ENCODE results near the gene ADD2.
A peak's percentile ranks its signal among the peaks of the same experiment; 100 is the strongest.

ADD2 gene

GRCh38 chr2:70772486-70773155 is 4.6 kb upstream of the ADD2 start:
- H3K9me3 Mint-ChIP-seq, result peaks cover 5% of the 10 kb centered on the region
- H3K27me3 Mint-ChIP-seq (ENCODE audit: low read depth), result peaks cover 62% of the 10 kb centered on the region
- peaks cover 12% of the 10 kb centered on the region for H3K4me1 Mint-ChIP-seq (ENCODE audit: low read depth)
- peaks cover 2% of the 10 kb centered on the region for H3K36me3 Mint-ChIP-seq (ENCODE audit: low read depth)
- H3K4me3 Mint-ChIP-seq, result no peak overlapping the region
- H3K27ac Mint-ChIP-seq, result no peak overlapping the region

- peaks cover 18% of the 10 kb centered on the region for H3K4me1 Mint-ChIP-seq (ENCODE audit: low read depth)
- no peak overlapping the region for H3K4me3 Mint-ChIP-seq
- peaks cover 4% of the 10 kb centered on the region for H3K36me3 Mint-ChIP-seq (ENCODE audit: low read depth)
- no peak overlapping the region for H3K27ac Mint-ChIP-seq
- peaks cover 5% of the 10 kb centered on the region for H3K9me3 Mint-ChIP-seq
- peaks cover 63% of the 10 kb centered on the region for H3K27me3 Mint-ChIP-seq (ENCODE audit: low read depth)
Observed at GRCh38 chr2:70771446-70771845, 3.4 kb upstream of the ADD2 start.

GRCh38 chr2:70769450-70769849 is 1.4 kb upstream of the ADD2 start:
- peaks cover 23% of the 10 kb centered on the region for H3K4me1 Mint-ChIP-seq (ENCODE audit: low read depth)
- no peak overlapping the region for H3K27ac Mint-ChIP-seq
- peaks cover 5% of the 10 kb centered on the region for H3K9me3 Mint-ChIP-seq
- H3K36me3 Mint-ChIP-seq (ENCODE audit: low read depth), result peaks cover 5% of the 10 kb centered on the region
- H3K27me3 Mint-ChIP-seq (ENCODE audit: low read depth), result peaks cover 63% of the 10 kb centered on the region
- H3K4me3 Mint-ChIP-seq, result peak overlapping the region; percentile 77

- peaks cover 57% of the 10 kb centered on the region for H3K27me3 Mint-ChIP-seq (ENCODE audit: low read depth)
- H3K9me3 Mint-ChIP-seq, result peaks cover 3% of the 10 kb centered on the region
- H3K27ac Mint-ChIP-seq, result peak overlapping the region; percentile 84
- peaks cover 22% of the 10 kb centered on the region for H3K4me1 Mint-ChIP-seq (ENCODE audit: low read depth)
- peak overlapping the region; percentile 77 for H3K4me3 Mint-ChIP-seq
- H3K36me3 Mint-ChIP-seq (ENCODE audit: low read depth), result peaks cover 4% of the 10 kb centered on the region
Observed at GRCh38 chr2:70768590-70769085, 638 bp upstream of the ADD2 start.

GRCh38 chr2:70767079-70767698 is 811 bp downstream of the ADD2 start:
- Mint-ChIP-seq H3K27ac (peak overlapping the region; percentile 76), H3K9me3 (no peaks in the 10 kb centered on the region), H3K27me3 (ENCODE audit: low read depth) (peaks cover 47% of the 10 kb centered on the region), H3K4me1 (ENCODE audit: low read depth) (peaks cover 21% of the 10 kb centered on the region), H3K36me3 (ENCODE audit: low read depth) (peaks cover 3% of the 10 kb centered on the region), H3K4me3 (peak overlapping the region; percentile 87)

- Mint-ChIP-seq H3K27me3 (ENCODE audit: low read depth) (peaks cover 46% of the 10 kb centered on the region), H3K9me3 (no peaks in the 10 kb centered on the region), H3K4me3 (peak overlapping the region; percentile 84), H3K36me3 (ENCODE audit: low read depth) (peaks cover 3% of the 10 kb centered on the region), H3K4me1 (ENCODE audit: low read depth) (peaks cover 21% of the 10 kb centered on the region), H3K27ac (peak overlapping the region; percentile 26)
Observed at GRCh38 chr2:70766357-70767078, 1.5 kb downstream of the ADD2 start.

- Mint-ChIP-seq H3K27me3 (ENCODE audit: low read depth) (peaks cover 46% of the 10 kb centered on the region), H3K4me3 (no peak overlapping the region), H3K36me3 (ENCODE audit: low read depth) (peaks cover 3% of the 10 kb centered on the region), H3K27ac (no peak overlapping the region), H3K9me3 (no peaks in the 10 kb centered on the region), H3K4me1 (ENCODE audit: low read depth) (peaks cover 16% of the 10 kb centered on the region)
Observed at GRCh38 chr2:70765507-70765906, 2.5 kb downstream of the ADD2 start.

GRCh38 chr2:70759446-70759845 is 8.6 kb downstream of the ADD2 start:
- Mint-ChIP-seq H3K27ac (no peak overlapping the region), H3K4me1 (ENCODE audit: low read depth) (no peaks in the 10 kb centered on the region), H3K4me3 (no peak overlapping the region), H3K36me3 (ENCODE audit: low read depth) (no peaks in the 10 kb centered on the region), H3K9me3 (no peaks in the 10 kb centered on the region), H3K27me3 (ENCODE audit: low read depth) (peaks cover 11% of the 10 kb centered on the region)

GRCh38 chr2:70757966-70758365 is 10.0 kb downstream of the ADD2 start:
- H3K4me3 Mint-ChIP-seq, result no peak overlapping the region
- peaks cover 6% of the 10 kb centered on the region for H3K27me3 Mint-ChIP-seq (ENCODE audit: low read depth)

GRCh38 chr2:70757360-70757759 is 10.6 kb downstream of the ADD2 start:
- H3K27ac Mint-ChIP-seq, result no peak overlapping the region
- no peaks in the 10 kb centered on the region for H3K9me3 Mint-ChIP-seq
- no peak overlapping the region for H3K4me3 Mint-ChIP-seq
- H3K4me1 Mint-ChIP-seq (ENCODE audit: low read depth), result no peaks in the 10 kb centered on the region
- H3K36me3 Mint-ChIP-seq (ENCODE audit: low read depth), result no peaks in the 10 kb centered on the region
- H3K27me3 Mint-ChIP-seq (ENCODE audit: low read depth), result peaks cover 6% of the 10 kb centered on the region

More at GRCh38 chr2:70757966-70758365, 10.0 kb downstream of the ADD2 start:
- Mint-ChIP-seq H3K36me3 (ENCODE audit: low read depth) (no peaks in the 10 kb centered on the region), H3K4me1 (ENCODE audit: low read depth) (no peaks in the 10 kb centered on the region), H3K27ac (no peak overlapping the region), H3K9me3 (no peaks in the 10 kb centered on the region)

- Mint-ChIP-seq H3K36me3 (ENCODE audit: low read depth) (no peaks in the 10 kb centered on the region), H3K27ac (no peak overlapping the region), H3K27me3 (ENCODE audit: low read depth) (peaks cover 6% of the 10 kb centered on the region), H3K4me3 (no peak overlapping the region), H3K4me1 (ENCODE audit: low read depth) (no peaks in the 10 kb centered on the region), H3K9me3 (no peaks in the 10 kb centered on the region)
Observed at GRCh38 chr2:70756128-70756527, 11.9 kb downstream of the ADD2 start.

GRCh38 chr2:70753902-70754301 is 14.1 kb downstream of the ADD2 start:
- no peaks in the 10 kb centered on the region for H3K9me3 Mint-ChIP-seq
- H3K27me3 Mint-ChIP-seq (ENCODE audit: low read depth), result peaks cover 9% of the 10 kb centered on the region
- no peak overlapping the region for H3K4me3 Mint-ChIP-seq
- no peaks in the 10 kb centered on the region for H3K36me3 Mint-ChIP-seq (ENCODE audit: low read depth)
- H3K27ac Mint-ChIP-seq, result no peak overlapping the region
- H3K4me1 Mint-ChIP-seq (ENCODE audit: low read depth), result no peaks in the 10 kb centered on the region

- no peaks in the 10 kb centered on the region for H3K9me3 Mint-ChIP-seq
- no peaks in the 10 kb centered on the region for H3K36me3 Mint-ChIP-seq (ENCODE audit: low read depth)
- no peak overlapping the region for H3K4me3 Mint-ChIP-seq
- H3K4me1 Mint-ChIP-seq (ENCODE audit: low read depth), result no peaks in the 10 kb centered on the region
- no peak overlapping the region for H3K27ac Mint-ChIP-seq
- peaks cover 9% of the 10 kb centered on the region for H3K27me3 Mint-ChIP-seq (ENCODE audit: low read depth)
Observed at GRCh38 chr2:70753031-70753430, 15.0 kb downstream of the ADD2 start.

GRCh38 chr2:70752396-70752795 is 15.6 kb downstream of the ADD2 start:
- Mint-ChIP-seq H3K9me3 (peaks cover 1% of the 10 kb centered on the region), H3K36me3 (ENCODE audit: low read depth) (peaks cover under 1% of the 10 kb centered on the region), H3K27me3 (ENCODE audit: low read depth) (peaks cover 9% of the 10 kb centered on the region), H3K4me1 (ENCODE audit: low read depth) (no peaks in the 10 kb centered on the region), H3K4me3 (no peak overlapping the region), H3K27ac (no peak overlapping the region)

- H3K36me3 Mint-ChIP-seq (ENCODE audit: low read depth), result peaks cover 2% of the 10 kb centered on the region
Observed at GRCh38 chr2:70751881-70752280, 16.1 kb downstream of the ADD2 start.

More at GRCh38 chr2:70751881-70752280, 16.1 kb downstream of the ADD2 start:
- Mint-ChIP-seq H3K27ac (no peak overlapping the region), H3K4me3 (no peak overlapping the region), H3K9me3 (peaks cover 3% of the 10 kb centered on the region), H3K27me3 (ENCODE audit: low read depth) (peaks cover 9% of the 10 kb centered on the region), H3K4me1 (ENCODE audit: low read depth) (no peaks in the 10 kb centered on the region)
